CD4-positive, alpha-beta T cell treated with Interleukin-6 at 100 ng/mL for 8 hours (primary cell): Measurements from ENCODE around the gene BRD3.
A peak's percentile ranks its signal among the peaks of the same experiment; 100 is the strongest.

ENCODE experiments used
- DNase-seq: peaks from one replicate; pipeline ENCODE4 v3.0.0-alpha.2; 2020; ENCODE audit warnings: mixed read lengths, low spot score

BRD3 gene

GRCh38 chr9:134024214-134024792 lies 43.5 kb downstream of the BRD3 start:
- no peak for DNase-seq

DNA sequence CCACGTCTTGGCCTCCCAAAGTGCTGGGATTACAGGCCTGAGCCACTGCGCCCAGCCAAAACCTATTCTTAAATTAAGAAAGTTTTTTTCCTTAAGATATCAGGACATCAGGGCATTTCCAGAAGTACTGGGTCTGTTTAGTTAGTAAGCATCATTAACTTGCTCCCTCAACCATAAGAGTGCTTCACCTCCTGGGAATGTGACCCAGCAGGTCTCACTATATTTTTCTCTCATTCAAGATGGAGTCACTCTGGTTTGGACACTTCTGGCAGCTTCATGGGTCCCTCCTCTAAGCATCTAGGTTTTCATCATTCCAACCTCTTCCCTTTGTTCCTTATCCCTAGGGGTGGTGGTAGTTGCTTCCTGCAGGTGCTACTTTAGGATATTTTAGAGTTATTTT lies 52.9 kb downstream of the BRD3 start:
- no peak for DNase-seq

- no peak for DNase-seq
Measured at GRCh38 chr9:134011401-134011800, 56.4 kb downstream of the BRD3 start.

DNA sequence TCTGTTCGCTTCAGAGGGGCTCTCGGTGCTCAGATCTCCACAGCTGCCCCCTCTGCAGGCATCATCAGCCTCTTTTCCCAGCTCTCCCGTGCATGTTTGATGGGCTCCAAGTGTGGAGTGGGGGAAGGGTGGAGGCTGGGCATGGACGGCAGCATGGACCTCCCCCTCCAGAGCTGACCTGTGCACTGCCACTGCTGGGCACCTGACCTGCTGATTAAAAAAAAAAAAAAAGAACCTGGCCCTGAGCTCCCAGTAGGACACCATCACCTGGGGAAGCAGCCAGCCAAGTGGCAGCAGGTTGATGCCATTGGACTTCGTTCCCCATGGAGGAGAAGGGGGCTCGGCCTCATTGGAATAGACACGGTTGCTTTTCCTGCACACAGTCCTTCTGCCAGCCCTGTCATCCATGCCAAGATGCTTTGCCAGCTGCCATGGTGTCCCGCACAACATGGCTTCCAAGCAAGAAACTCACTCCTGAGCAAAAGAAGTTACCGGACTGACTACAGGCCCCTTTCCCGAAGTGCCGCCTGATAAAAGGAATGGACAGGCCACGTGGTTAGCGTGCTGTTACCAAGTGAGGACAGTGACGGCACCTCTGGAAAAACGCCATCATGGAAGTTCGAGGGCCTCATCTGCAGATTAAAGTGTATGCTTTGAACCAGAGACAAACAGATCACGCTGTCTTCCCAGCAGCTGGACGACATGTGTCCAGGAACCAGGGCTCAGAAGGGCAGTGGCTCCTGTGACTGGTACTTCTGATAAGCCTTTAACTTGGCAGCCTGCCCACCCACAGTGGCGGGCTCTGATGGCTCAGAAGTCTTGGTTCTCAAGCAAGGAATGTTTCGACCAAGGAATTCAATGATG lies 57.3 kb downstream of the BRD3 start:
- no peak for DNase-seq

DNA sequence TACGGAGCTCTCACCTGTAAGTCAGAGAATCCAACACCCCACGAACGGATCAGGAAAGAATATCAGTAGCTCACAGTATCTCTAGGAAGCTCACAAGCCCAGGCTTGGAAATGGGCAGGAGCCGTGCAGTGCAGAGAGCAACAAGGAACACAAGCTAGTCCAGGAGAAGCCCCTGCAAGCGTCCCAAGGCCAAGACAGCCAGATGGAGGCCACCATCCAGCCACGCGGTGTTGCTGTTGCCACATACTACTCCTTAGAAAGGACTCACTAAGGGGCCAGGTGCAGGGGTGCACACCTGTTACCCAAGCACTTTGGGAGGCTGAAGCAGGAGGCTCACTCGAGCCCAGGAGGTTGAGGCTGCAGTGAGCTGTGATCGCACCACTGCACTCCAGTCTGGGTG lies 60.3 kb downstream of the BRD3 start:
- DNase-seq, result no peak

DNA sequence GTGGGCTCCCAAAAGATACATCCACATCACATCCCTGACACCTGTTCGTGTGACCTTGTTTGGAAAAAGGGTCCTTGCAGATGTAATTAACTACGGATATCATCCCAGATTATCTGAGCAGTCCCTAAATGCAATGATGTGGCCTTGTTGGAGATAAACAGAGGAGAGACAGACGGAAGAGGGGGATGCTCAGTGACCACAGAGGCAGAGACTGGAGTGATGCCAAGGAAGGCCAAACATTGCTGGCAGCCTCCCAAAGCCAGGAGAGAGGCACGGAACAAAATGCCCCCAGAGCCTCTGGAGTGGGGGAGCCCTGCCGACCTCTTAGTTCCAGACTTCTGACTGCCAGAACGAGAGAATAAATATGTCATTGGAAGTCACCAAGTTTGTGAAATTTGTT lies 60.7 kb downstream of the BRD3 start:
- DNase-seq, result no peak

DNA sequence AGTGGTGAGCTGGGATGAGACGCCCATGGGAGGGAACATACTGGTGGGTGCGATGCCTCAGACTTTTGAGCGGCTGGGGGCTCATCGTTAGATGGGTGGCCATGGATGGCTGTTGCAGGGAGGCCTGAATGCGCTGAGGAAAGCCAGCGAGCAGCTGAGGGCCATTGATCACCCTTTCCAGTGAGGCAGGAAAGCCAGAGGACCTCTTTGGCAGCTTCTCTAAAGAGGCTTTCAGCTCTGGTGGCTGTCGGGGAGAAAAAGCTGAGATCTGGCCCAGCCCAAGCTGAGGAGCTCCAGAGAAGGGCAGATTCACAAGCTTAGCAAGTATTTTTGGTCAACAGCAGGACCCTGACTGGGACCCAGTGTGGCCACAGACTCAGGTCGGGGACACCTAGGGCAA lies 62.4 kb downstream of the BRD3 start:
- DNase-seq, result no peak

GRCh38 chr9:134004881-134005280 lies 62.9 kb downstream of the BRD3 start:
- DNase-seq, result no peak

- no peak for DNase-seq
Measured at GRCh38 chr9:134004131-134004873, 63.5 kb downstream of the BRD3 start.

DNA sequence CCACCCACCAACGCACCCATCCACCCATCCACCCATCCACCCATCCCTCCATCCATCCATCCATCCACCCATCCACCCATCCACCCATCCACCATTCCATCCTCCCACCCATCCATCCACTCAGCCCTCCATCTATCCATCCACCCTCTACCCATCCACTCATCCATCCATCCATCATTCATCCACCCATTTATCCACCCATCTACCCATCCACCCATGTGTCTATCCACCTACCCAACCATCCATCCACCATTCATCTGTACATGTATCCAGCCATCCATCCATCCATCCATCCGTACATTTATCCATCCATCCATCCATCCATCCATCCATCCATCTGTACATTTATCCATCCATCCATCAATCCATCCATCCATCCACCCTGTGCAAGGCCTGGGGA lies 64.6 kb downstream of the BRD3 start:
- DNase-seq, result no peak

GRCh38 chr9:134002796-134003195 lies 65.0 kb downstream of the BRD3 start:
- DNase-seq, result no peak

DNA sequence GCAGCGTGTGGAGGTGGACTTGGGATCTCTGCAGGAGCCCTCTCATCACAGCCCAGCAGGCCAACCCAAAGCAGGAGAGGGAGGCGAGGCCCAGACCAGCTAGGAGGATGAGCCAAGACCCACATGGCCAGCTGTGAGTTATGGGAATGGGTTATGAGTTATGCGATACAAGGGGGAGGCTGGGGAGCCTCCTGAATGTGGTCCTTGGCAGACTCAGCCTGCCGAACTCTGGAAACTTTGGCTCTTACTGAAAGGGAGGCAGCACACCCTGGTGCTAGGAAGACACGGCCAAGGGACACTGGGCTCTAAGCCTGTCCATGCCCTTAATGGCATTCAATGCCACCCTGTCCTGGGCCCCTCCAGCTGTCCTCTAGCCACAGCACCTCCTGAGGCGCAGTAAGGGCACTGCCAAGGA lies 68.0 kb downstream of the BRD3 start:
- DNase-seq, result no peak

DNA sequence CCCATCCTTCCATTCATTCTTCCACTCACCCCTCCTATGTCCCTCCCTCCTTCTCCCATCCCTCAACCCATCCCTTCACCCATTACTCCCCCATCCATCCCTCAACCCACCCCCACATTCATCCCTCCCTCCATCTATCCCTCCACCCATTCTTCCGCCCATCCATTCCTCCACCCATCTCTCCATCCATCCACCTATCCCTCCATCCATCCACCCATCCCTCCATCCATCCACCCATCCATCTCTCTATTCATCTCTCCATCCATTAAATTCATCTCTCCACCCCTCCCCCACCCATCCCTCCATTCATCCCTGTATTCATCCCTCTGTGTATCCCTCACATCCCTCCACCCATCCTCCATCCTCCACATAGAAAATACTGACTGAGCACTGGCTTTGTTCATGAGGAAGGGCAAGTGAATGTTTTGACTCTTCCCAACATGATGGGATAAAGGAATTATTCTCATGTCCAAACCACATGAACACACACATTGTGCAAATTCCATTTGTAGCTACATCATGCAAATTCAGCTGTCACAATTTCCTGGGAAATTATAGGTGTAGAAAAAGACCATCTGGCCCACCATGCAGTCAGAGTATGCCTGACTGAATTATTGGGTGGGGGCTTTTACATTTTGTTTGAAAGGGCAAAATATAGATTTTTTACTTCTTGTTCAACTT lies 68.8 kb downstream of the BRD3 start:
- DNase-seq, result no peak

DNA sequence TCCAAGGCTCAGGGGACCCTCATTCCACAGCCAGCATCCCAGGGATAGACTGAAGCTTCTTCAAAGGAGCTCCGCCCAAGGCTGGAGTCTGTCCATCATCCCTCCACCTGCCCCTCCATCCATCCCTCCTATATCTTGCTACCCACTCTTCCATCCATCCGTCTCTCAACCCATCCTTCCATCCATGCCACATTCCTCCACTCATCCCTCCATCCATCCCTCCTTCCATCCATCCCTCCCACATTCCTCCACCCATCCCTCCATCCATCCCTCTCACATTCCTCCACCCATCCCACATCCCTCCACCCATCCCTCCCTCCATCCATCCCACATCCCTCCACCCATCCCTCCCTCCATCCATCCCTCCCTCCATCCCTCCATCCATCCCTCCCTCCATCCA lies 70.2 kb downstream of the BRD3 start:
- no peak for DNase-seq

GRCh38 chr9:133996531-133997520 lies 71.0 kb downstream of the BRD3 start:
- DNase-seq, result no peak

DNA sequence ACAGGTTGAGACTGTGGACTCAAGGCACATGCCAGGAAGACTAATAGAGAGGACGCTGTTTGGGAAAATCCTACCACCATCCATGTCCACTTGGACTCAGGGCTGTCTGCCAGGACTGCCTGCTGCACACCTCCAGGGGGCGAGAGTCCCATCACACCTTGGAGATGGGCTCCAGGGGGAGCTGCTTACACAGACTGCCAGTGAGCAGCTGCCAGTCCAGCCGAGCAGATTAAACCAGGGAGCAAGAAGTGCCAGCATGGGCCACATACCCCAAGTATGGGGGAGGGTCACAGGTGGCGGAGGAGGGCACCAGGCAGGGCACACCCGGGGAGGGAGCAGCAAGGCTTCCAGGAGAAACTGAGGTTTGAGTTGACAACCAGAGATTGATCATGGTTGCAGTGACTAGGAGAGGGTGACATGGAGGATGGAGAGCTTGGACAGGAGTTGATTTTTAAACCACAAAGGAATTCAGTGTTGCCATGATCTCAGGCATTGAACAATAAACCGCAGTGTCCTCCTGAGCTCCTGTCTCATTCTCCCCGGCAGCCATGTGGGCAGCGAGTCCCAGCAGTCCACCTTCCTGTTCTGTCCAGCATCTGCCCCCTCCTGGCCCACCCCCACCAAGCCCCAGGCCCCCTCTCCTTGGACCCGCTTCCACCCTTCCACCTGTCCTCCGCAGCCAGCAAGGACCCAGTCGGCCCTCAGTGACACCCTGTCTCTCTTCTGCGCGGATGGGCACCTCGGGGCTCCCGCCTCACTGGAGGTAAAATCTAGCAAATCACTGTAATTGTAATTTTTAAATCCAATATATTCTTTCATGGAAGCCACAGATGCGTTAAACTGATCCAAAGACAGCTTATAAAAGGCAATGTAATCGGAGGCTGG lies 72.6 kb downstream of the BRD3 start:
- DNase-seq, result no peak

GRCh38 chr9:133994353-133995011 lies 73.3 kb downstream of the BRD3 start:
- peak; percentile 73 for DNase-seq

GRCh38 chr9:133993635-133994253 lies 74.1 kb downstream of the BRD3 start:
- no peak for DNase-seq
